Fibroblast of pulmonary artery (primary cell): ENCODE measurements around the gene PXDC1.
A peak's percentile ranks its signal among the peaks of the same experiment; 100 is the strongest.

Source experiments
- DNase-seq: peaks from one replicate; pipeline ENCODE4 v3.0.0-alpha.2; 2010; ENCODE audit warnings: low read depth
- H3K4me3 ChIP-seq: replicated peaks from 2 replicates; pipeline ENCODE4 v1.5.1; 2011; ENCODE audit warnings: low read depth, mild to moderate bottlenecking, control low read depth, low read length, moderate library complexity
- TF ChIP-seq, protein P1 (sequence below): IDR thresholded peaks from 2 replicates; pipeline ENCODE4 v1.5.1; 2011; ENCODE audit warnings: mild to moderate bottlenecking, control low read depth, low read length, inconsistent platforms; ENCODE audit errors: missing control alignments

PXDC1 gene

DNA sequence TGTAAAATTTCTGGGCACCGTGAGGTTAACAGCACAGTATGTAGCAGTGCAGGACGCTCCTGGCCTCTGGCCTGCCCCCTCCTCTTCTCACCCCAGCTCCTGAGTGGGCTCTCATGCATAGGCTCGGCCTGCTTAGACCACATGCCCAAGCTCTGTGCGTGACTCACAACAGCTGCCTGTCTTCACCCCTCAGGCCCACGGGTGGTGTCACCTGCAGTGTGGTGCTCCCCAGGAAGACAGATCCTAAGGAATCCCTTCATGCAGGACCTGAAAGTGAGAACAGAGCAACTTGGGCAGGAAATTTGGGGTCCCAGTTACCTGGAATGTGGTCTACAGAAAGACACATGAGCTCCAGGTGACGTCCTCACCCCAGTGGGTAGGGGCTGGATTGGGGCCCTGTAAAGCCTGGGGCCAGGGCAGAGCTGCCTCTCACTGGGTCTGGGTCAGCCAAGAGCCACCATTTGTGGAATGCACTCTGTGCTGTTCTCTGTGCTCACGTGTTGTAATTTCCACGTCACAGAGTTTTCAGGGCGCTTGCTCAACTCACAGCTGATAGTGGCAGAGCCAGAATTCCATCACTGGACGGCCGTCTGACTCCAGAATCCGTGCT lies 37.0 kb upstream of the PXDC1 start:
- no peak overlapping the region for H3K4me3 ChIP-seq
- peak; percentile 41 for DNase-seq
- TF ChIP-seq, protein P1, sequence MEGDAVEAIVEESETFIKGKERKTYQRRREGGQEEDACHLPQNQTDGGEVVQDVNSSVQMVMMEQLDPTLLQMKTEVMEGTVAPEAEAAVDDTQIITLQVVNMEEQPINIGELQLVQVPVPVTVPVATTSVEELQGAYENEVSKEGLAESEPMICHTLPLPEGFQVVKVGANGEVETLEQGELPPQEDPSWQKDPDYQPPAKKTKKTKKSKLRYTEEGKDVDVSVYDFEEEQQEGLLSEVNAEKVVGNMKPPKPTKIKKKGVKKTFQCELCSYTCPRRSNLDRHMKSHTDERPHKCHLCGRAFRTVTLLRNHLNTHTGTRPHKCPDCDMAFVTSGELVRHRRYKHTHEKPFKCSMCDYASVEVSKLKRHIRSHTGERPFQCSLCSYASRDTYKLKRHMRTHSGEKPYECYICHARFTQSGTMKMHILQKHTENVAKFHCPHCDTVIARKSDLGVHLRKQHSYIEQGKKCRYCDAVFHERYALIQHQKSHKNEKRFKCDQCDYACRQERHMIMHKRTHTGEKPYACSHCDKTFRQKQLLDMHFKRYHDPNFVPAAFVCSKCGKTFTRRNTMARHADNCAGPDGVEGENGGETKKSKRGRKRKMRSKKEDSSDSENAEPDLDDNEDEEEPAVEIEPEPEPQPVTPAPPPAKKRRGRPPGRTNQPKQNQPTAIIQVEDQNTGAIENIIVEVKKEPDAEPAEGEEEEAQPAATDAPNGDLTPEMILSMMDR: no peak

DNA sequence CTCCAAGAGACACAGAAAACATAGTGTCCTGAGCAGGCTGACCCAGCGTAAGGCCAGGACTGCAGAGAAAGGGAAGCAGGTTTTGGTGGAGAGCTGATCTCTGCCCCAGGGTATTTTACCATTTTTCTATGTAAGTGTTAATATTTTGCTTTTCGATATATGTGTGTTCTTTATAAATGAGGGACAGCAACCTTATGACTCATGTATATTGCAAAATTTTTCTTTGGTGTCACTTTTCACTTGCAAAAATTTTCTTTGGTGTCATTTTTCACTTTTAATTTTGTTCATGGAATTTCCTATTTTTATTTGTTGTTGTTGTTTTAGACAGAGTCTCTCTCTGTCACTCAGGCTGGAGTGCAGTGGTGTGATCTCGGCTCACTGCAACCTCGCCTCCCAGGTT lies 34.6 kb upstream of the PXDC1 start:
- TF ChIP-seq, protein P1: no peak
- no peak overlapping the region for H3K4me3 ChIP-seq
- DNase-seq: no peak

DNA sequence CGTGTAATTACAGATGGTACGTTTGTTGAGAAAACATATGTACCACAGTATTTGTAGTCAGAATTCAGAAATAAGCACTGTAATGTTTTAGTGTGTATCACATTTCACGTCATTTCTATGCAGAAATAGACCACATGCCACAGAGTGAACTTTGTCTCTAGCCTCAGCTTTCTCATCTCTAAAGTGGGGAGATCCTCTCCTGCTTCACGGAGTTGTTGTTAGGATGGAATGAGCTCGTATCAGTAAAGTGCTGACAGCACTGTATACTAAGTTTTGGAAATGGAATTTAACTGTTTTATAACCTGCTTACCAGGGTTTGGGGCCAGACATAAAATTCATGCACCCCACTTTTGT lies 34.2 kb upstream of the PXDC1 start:
- DNase-seq: no peak
- TF ChIP-seq, protein P1: no peak

DNA sequence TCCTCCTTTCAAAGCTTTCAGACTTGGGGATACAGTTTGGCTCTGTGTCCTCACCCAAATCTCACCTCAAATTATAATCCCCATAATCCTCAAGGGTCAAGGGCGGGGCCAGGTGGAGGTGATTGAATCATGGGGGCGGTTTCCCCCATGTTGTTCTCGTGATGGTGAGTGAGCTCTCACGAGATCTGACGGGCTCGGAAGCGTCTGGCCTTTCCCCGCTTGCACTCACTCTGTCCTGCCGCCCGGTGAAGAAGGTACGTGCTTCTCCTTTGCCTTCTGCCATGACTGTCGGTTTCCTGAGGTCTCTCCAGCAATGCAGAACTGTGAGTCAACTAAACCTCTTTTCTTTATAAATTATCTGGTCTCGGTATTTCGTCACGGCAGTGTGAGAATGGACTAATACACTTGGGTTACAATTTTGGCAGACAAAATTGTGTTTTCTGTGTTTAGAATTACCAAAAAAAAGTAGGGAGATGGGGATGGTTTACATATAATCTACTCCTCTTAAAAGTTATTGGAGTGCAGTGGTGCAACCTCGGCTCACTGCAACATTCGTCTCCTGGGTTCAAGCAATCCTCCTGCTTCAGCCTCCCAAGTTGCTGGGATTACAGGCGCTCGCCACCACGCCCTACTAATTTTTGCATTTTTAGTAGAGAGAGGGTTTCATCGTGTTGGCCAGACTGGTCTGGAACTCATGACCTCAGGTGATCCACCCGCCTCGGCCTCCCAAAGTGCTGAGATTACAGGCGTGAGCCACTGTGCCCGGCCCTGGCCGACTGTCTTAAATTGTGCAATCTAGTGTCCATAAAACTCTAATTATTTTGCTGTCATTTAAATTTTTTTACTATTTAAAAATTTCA lies 33.6 kb upstream of the PXDC1 start:
- no peak overlapping the region for H3K4me3 ChIP-seq
- TF ChIP-seq, protein P1: no peak

More for the DNA sequence above, 34.2 kb upstream of the PXDC1 start:
- no peak overlapping the region for H3K4me3 ChIP-seq

DNA sequence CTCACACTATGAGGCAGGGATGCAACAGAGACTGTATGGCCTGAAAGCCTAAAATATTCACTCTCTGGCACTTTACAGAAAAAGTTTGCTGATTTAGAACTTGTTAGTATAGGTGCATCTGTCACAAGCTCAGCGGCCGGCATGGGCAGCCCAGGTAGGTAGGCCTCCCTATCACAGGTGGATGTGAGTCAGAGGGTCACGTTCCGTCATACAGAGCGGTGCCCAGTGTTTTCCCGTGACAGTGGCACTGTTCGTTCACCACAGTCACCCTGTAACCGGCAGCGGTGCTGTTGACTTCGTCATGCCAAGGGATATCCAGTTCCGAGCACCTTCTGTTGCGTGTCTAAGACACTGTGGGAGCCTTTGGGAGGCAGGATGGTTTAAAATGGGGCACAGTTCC lies 32.9 kb upstream of the PXDC1 start:
- DNase-seq: no peak
- H3K4me3 ChIP-seq: no peak overlapping the region
- TF ChIP-seq, protein P1: no peak

More for the DNA sequence above, 33.6 kb upstream of the PXDC1 start:
- no peak for DNase-seq

DNA sequence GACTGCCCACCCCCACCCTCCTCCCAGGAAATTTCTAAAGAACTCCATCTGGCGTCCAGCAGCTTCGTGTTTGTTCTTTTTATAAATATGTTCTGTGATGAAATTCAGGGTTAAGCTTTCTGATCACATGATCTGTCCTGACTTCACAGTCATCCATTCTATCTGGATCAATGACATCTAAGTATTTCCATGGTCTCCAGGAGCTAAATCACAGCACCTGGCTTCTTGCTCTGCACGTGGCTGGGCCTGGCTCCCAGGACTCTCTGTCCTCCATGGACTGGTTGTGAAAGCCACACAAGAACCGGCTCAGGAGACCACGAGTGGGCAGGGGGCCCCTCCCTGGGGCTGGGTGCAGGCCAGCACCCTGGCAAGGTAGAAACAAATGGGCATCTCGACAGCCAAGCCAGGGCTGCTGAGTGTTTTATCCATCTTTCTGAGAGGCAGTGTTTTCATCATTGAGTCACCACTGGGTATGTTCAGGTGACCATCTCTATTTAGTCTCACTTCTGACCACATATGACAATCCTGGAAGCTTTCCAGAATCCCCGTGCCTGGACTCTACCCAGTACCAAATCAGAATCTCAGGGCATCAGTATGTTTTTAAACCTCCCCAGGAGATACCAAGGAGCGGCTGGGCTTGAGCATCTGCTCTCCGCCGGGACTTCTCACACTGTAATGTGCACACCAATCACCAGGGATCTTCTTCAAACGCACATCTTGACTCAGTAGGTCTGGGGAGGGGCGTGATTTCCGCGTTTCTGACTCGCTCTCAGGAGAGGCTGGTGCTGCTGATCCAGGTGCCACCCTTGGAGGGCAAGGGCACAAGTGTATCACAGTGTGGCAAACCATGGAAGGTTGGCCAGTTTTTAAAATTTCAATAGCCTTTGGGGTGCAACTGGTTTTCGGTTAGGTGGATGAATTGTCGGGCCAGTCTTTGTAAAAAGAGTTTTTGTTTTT lies 31.6 kb upstream of the PXDC1 start:
- DNase-seq: no peak
- TF ChIP-seq, protein P1: no peak
- H3K4me3 ChIP-seq: no peak overlapping the region
